Vagina (tissue), 2 donors: ENCODE measurements around the gene RBM26. TPM values are rescaled to one million over a fixed set of nuclear protein-coding genes. Genes with fewer than 3 reads are reported as not detected.

Source experiments
- DNase-seq, 2 donors: peaks; one replicate each; pipeline ENCODE4 v3.0.0-alpha.2; 2017; ENCODE audit errors: extremely low spot score in 2 of 2
- H3K27ac ChIP-seq: fragments of 200-600 bp; sonication (generic); one replicate; pipeline ENCODE4 v1.5.1; 2019
- H3K27me3 ChIP-seq: fragments of 200-600 bp; sonication (generic); one replicate; pipeline ENCODE4 v1.5.1; 2019
- H3K36me3 ChIP-seq, 2 donors: fragments of 200-600 bp; sonication (generic); one replicate each; pipeline ENCODE4 v1.5.1; 2017 to 2019
- H3K4me1 ChIP-seq: fragments of 200-600 bp; sonication (generic); one replicate; pipeline ENCODE4 v1.5.1; 2019
- H3K4me3 ChIP-seq, 2 donors: fragments of 200-600 bp; sonication (generic); 1 replicate in 1 of 2; 2 replicates in 1 of 2; pipeline ENCODE4 v1.5.1; 2016 to 2019
- H3K9me3 ChIP-seq: fragments of 200-600 bp; sonication (generic); one replicate; pipeline ENCODE4 v1.5.1; 2019
- CTCF ChIP-seq, 3 experiments: fragments of 450-650 bp in 2 of 3; fragments of 200-600 bp in 1 of 3; sonication (generic) in 1 of 3; IDR thresholded peaks; one replicate each; pipeline ENCODE4 v1.5.1; 2017 to 2019; ENCODE audit warnings: antibody characterized with exemption in 3 of 3, mild to moderate bottlenecking in 2 of 3, moderate library complexity in 2 of 3
- POLR2A ChIP-seq, 2 donors: fragments of 450-650 bp; IDR thresholded peaks; one replicate each; pipeline ENCODE4 v1.6.1; 2017; ENCODE audit warnings: antibody characterized with exemption in 2 of 2, mild to moderate bottlenecking in 2 of 2, moderate library complexity in 2 of 2
- POLR2AphosphoS5 ChIP-seq, 2 donors: sonication (generic); formaldehyde crosslinking; IDR thresholded peaks; one replicate each; pipeline ENCODE4 v1.9.0; 2017; ENCODE audit warnings: antibody characterized with exemption in 2 of 2, mild to moderate bottlenecking in 2 of 2, low read depth in 1 of 2; ENCODE audit not compliant: insufficient read depth in 1 of 2
- intact Hi-C: fragments of 100-400 bp; cut with DNase I; formaldehyde crosslinking; loops from one replicate; pipeline ENCODE4 v1.15.1; 2023
- small RNA-seq: library from RNA; depleted of rRNA; stranded (forward); fragments of <200 nt; gene quantifications from one replicate; pipeline ENCODE3, GENCODE V24; 2016
- total RNA-seq: library from RNA; depleted of rRNA; stranded (reverse); fragments of >200 nt; gene quantifications from one replicate; pipeline ENCODE4 v1.2.3, GENCODE V29; 2016

The RBM26 gene
- total RNA-seq, 1 donor from 2014 or later, result 29.0 TPM

- DNase-seq, result no peak
- Histone ChIP-seq H3K4me3 (no peak overlapping the region), H3K27ac (no peak overlapping the region), H3K27me3 (no peaks in the 10 kb centered on the region), H3K9me3 (no peaks in the 10 kb centered on the region), H3K36me3 (no peaks in the 10 kb centered on the region), H3K4me1 (no peaks in the 10 kb centered on the region)
- intact Hi-C loops, result no loop called here
- no peak for TF ChIP-seq CTCF (IDR thresholded peaks at IDR 0.05)
- TF ChIP-seq POLR2A (IDR thresholded peaks at IDR 0.05), result no peak
- no peak for TF ChIP-seq POLR2AphosphoS5 (IDR thresholded peaks at IDR 0.05; ENCODE audit: insufficient read depth in 1 of 2, low read depth in 1 of 2)
Observed at GRCh38 chr13:79270859-79271258, 135.2 kb downstream of the RBM26 start.

Small RNAs within 50 kb of the gene (small RNA-seq; reads per million reads assigned to genes)
- gene RNA5SP33, result not detected

Other genes starting within 250 kb of the RBM26 start
- 26.8 TPM for gene NDFIP2, start 74.9 kb upstream of the RBM26 start, total RNA-seq